ENCODE data around the gene PEF1.

DNA sequence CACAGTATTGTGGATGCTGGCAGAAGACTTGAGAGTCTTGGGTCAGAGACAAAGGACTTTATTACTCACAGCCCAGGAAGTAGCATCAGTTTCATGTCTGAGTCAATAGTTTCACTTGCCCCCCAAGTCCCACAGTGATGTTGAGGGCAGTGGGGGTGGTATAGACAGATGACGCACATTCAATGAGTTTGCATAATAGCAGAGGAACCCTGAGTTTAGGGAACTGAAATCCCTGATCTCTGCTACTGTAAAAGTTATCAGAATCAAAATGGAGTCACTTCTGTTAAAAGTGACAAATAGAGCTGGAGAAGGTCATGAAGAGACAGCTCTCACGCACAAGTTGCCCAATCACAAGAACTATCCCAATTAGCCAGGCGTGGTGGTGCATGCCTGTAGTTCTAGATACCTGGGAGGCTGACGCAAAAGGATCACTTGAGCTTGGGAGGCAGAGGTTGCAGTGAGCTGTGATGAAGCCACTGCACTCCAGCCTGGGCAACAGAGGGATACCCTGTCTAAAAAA lies 38.7 kb downstream of the PEF1 start:
- TF ChIP-seq CTCF (IDR thresholded peaks at IDR 0.05; ENCODE audit: poor library complexity): no peak
- TF ChIP-seq EZH2phosphoT487 (IDR thresholded peaks at IDR 0.05; ENCODE audit: low read depth, severe bottlenecking, unreplicated experiment): no peak
